ENCODE results near the gene CDK5. TPM values are rescaled to one million over a fixed set of nuclear protein-coding genes. Genes with fewer than 3 reads are reported as not detected.

CDK5 gene
- total and polyA plus RNA-seq, 2 of the 13 experiments (the other 11 are each of a cell fraction or from before 2014, with no cell fraction given): 16.4 to 21.3 TPM

DNA sequence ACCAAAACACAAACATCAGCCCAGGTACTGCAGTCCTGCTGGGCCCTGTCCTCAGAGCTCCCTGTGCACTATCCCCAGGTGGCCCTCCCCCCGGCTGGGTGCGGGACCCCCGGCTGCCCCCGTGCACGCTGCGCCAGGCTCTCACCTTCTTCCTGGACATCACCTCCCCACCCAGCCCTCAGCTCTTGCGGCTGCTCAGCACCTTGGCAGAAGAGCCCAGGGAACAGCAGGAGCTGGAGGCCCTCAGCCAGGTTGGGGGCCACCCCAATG lies 47.7 kb downstream of the CDK5 start (continued):
- TF ChIP-seq MTF2 (CRISPR knock-in tag; IDR thresholded peaks at IDR 0.05; ENCODE audit: borderline replicate concordance): no peak
- TF ChIP-seq ZNF616 (CRISPR knock-in tag; IDR thresholded peaks at IDR 0.05; ENCODE audit: low read depth): no peak
- no peak for TF ChIP-seq U2AF2 (IDR thresholded peaks at IDR 0.05; ENCODE audit: low read depth, low read length)
- TF ChIP-seq, protein P1, sequence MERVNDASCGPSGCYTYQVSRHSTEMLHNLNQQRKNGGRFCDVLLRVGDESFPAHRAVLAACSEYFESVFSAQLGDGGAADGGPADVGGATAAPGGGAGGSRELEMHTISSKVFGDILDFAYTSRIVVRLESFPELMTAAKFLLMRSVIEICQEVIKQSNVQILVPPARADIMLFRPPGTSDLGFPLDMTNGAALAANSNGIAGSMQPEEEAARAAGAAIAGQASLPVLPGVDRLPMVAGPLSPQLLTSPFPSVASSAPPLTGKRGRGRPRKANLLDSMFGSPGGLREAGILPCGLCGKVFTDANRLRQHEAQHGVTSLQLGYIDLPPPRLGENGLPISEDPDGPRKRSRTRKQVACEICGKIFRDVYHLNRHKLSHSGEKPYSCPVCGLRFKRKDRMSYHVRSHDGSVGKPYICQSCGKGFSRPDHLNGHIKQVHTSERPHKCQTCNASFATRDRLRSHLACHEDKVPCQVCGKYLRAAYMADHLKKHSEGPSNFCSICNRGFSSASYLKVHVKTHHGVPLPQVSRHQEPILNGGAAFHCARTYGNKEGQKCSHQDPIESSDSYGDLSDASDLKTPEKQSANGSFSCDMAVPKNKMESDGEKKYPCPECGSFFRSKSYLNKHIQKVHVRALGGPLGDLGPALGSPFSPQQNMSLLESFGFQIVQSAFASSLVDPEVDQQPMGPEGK (CRISPR knock-in tag; IDR thresholded peaks at IDR 0.05): 0 out of 2 replicates have a peak, but pooled peaks have one; percentile 10
- no peak for TF ChIP-seq TAF1 (CRISPR knock-in tag; IDR thresholded peaks at IDR 0.05)
- no peak for TF ChIP-seq KLF16 (CRISPR knock-in tag; IDR thresholded peaks at IDR 0.05)
- 0 out of 2 replicates have a peak, but pooled peaks have one; percentile 28 for TF ChIP-seq ZC3H13 (CRISPR knock-in tag; IDR thresholded peaks at IDR 0.05)
- TF ChIP-seq KAT2B (IDR thresholded peaks at IDR 0.05; ENCODE audit: borderline replicate concordance, low read depth, low read length): no peak
- TF ChIP-seq ASH2L (IDR thresholded peaks at IDR 0.05; ENCODE audit: insufficient read length, low read depth, low read length): peak; percentile 17
- 0 out of 2 replicates have a peak, but pooled peaks have one; percentile 0 for TF ChIP-seq ZSCAN31 (CRISPR knock-in tag; IDR thresholded peaks at IDR 0.05; ENCODE audit: low read depth)
- TF ChIP-seq LCORL (IDR thresholded peaks at IDR 0.05): no peak
- peak; percentile 10; the same call in 1 of the 2 replicates for TF ChIP-seq LCORL (CRISPR knock-in tag; IDR thresholded peaks at IDR 0.05)
- TF ChIP-seq MYC (CRISPR knock-in tag; IDR thresholded peaks at IDR 0.05; ENCODE audit: borderline replicate concordance): no peak
- TF ChIP-seq RELA (CRISPR knock-in tag; IDR thresholded peaks at IDR 0.05): no peak
- TF ChIP-seq, protein P2, sequence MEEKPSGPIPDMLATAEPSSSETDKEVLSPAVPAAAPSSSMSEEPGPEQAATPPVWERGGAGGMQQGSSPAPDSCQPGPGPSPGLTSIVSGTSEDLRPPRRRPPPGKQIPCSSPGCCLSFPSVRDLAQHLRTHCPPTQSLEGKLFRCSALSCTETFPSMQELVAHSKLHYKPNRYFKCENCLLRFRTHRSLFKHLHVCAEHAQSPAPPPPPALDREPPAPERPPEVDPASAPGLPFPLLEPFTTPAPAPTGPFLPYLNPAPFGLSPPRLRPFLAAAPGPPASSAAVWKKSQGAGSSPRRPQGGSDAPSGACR (CRISPR knock-in tag; IDR thresholded peaks at IDR 0.05): 0 out of 2 replicates have a peak, but pooled peaks have one; percentile 37
- no peak for TF ChIP-seq ZNF75D (CRISPR knock-in tag; IDR thresholded peaks at IDR 0.05; ENCODE audit: borderline replicate concordance)
- no peak for TF ChIP-seq ZNF598 (CRISPR knock-in tag; IDR thresholded peaks at IDR 0.05; ENCODE audit: borderline replicate concordance)
- TF ChIP-seq MBNL3 (CRISPR knock-in tag; conservative IDR thresholded peaks at IDR 0.05): no peak
- no peak for TF ChIP-seq SSRP1 (CRISPR knock-in tag; IDR thresholded peaks at IDR 0.05)
- TF ChIP-seq, protein P3, sequence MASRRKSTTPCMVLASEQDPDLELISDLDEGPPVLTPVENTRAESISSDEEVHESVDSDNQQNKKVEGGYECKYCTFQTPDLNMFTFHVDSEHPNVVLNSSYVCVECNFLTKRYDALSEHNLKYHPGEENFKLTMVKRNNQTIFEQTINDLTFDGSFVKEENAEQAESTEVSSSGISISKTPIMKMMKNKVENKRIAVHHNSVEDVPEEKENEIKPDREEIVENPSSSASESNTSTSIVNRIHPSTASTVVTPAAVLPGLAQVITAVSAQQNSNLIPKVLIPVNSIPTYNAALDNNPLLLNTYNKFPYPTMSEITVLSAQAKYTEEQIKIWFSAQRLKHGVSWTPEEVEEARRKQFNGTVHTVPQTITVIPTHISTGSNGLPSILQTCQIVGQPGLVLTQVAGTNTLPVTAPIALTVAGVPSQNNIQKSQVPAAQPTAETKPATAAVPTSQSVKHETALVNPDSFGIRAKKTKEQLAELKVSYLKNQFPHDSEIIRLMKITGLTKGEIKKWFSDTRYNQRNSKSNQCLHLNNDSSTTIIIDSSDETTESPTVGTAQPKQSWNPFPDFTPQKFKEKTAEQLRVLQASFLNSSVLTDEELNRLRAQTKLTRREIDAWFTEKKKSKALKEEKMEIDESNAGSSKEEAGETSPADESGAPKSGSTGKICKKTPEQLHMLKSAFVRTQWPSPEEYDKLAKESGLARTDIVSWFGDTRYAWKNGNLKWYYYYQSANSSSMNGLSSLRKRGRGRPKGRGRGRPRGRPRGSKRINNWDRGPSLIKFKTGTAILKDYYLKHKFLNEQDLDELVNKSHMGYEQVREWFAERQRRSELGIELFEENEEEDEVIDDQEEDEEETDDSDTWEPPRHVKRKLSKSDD (CRISPR knock-in tag; IDR thresholded peaks at IDR 0.05; ENCODE audit: low read depth): no peak
- TF ChIP-seq, protein P4, sequence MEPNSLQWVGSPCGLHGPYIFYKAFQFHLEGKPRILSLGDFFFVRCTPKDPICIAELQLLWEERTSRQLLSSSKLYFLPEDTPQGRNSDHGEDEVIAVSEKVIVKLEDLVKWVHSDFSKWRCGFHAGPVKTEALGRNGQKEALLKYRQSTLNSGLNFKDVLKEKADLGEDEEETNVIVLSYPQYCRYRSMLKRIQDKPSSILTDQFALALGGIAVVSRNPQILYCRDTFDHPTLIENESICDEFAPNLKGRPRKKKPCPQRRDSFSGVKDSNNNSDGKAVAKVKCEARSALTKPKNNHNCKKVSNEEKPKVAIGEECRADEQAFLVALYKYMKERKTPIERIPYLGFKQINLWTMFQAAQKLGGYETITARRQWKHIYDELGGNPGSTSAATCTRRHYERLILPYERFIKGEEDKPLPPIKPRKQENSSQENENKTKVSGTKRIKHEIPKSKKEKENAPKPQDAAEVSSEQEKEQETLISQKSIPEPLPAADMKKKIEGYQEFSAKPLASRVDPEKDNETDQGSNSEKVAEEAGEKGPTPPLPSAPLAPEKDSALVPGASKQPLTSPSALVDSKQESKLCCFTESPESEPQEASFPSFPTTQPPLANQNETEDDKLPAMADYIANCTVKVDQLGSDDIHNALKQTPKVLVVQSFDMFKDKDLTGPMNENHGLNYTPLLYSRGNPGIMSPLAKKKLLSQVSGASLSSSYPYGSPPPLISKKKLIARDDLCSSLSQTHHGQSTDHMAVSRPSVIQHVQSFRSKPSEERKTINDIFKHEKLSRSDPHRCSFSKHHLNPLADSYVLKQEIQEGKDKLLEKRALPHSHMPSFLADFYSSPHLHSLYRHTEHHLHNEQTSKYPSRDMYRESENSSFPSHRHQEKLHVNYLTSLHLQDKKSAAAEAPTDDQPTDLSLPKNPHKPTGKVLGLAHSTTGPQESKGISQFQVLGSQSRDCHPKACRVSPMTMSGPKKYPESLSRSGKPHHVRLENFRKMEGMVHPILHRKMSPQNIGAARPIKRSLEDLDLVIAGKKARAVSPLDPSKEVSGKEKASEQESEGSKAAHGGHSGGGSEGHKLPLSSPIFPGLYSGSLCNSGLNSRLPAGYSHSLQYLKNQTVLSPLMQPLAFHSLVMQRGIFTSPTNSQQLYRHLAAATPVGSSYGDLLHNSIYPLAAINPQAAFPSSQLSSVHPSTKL (CRISPR knock-in tag; IDR thresholded peaks at IDR 0.05): no peak
- no peak for TF ChIP-seq SMAD3 (CRISPR knock-in tag; IDR thresholded peaks at IDR 0.05)

Measured in HepG2 (cell line).